ENCODE measurements around the gene COMP.

GRCh38 chr19:18794692-18795091, 3.6 kb upstream of the COMP start:
- TF ChIP-seq POLR2A (IDR thresholded peaks at IDR 0.05), result no peak
- TF ChIP-seq EP300 (IDR thresholded peaks at IDR 0.05), result no peak

All from suprapubic skin (tissue), 2 donors.